Measurements from ENCODE around the gene MT2A. TPM values are rescaled to one million over a fixed set of nuclear protein-coding genes. Genes with fewer than 3 reads are reported as not detected.

The MT2A gene
- total RNA-seq, 4 donors from 2014 or later = 27.2 to 216 (median 119) TPM

- 25 to 62% methylated on average over 1 to 4 of the region's 4 CpGs for WGBS, 2 donors (ENCODE audit: low coverage in 1 of 2)
- TF ChIP-seq POLR2AphosphoS5 (IDR thresholded peaks at IDR 0.05) = no peak
- TF ChIP-seq CTCF (IDR thresholded peaks at IDR 0.05) = no peak
- TF ChIP-seq EP300 (IDR thresholded peaks at IDR 0.05) = no peak
- TF ChIP-seq POLR2A (IDR thresholded peaks at IDR 0.05) = no peak
- H3K4me3 ChIP-seq = no peak overlapping the region
- H3K9me3 ChIP-seq = peaks cover 0 to 6% (median 0%) of the 10 kb centered on the region in 3 donors
- H3K4me1 ChIP-seq = peaks cover 0 to 14% (median 7%) of the 10 kb centered on the region in 3 donors
- ATAC-seq = no peak
- H3K36me3 ChIP-seq = no peaks in the 10 kb centered on the region
- no peak overlapping the region for H3K27ac ChIP-seq
- peaks cover 40% of the 10 kb centered on the region for H3K27me3 ChIP-seq
Observed at GRCh38 chr16:56591377-56592060, 16.9 kb upstream of the MT2A start.

DNA sequence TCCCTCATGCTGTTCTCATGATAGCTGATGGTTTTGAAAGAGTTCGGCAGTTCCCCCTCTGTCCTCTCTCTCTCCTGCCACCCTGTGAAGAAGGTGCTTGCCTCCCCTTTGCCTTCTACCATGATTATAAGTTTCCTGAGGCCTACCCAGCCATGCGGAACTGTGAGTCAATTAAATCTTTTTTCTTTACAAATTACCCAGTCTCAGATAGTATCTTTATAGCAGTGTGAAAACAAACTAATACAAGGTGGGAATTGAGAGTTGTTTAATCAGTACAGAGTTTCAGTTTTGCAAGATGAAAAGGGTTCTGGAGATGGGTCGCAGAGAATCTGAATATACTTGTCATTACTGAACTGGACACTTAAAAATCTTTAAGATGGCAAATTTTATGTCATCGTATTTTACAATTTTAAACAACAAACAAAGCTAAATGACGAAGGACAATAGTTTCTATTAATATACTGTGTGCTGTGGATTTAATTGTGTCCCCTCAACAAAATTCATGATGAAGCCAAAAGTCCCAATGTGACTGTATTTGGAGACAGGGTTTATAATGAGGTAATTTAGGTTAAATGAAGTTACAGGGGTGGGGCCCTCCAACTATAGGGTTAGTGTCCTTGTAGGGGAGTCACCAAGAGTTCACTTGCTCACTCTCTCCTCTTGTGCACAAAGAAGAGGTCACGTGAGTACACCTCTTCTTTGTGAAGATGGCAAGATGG, 14.7 kb upstream of the MT2A start:
- 72 to 95% methylated on average over 6 of the region's 6 CpGs for WGBS, 2 donors (ENCODE audit: low coverage in 1 of 2)
- no peak for ATAC-seq
- H3K4me1 ChIP-seq = peaks cover 0 to 13% (median 7%) of the 10 kb centered on the region in 3 donors
- no peaks in the 10 kb centered on the region for H3K36me3 ChIP-seq
- no peak overlapping the region for H3K27ac ChIP-seq
- no peak for TF ChIP-seq POLR2AphosphoS5 (IDR thresholded peaks at IDR 0.05)
- no peak for TF ChIP-seq EP300 (IDR thresholded peaks at IDR 0.05)
- TF ChIP-seq CTCF (IDR thresholded peaks at IDR 0.05) = no peak
- peaks cover 23% of the 10 kb centered on the region for H3K27me3 ChIP-seq
- no peak overlapping the region for H3K4me3 ChIP-seq
- peaks cover 0 to 6% (median 0%) of the 10 kb centered on the region in 3 donors for H3K9me3 ChIP-seq

DNA sequence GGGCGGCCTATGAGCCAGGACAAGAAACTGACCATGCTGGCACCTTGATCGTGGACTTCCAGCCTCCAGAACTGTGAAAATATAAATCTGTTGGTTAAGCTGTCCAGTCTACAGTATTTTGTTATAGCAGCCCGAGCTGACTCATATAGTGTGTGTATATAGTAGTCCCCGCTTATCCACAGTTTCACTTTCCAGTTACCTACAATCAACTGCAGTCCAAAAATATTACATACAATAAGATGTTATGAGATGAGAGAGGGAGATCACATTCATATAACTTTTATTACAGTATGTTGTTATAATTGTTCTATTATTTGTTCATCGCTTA, 14.1 kb upstream of the MT2A start:
- no peak for TF ChIP-seq CTCF (IDR thresholded peaks at IDR 0.05)
- no peak for TF ChIP-seq EP300 (IDR thresholded peaks at IDR 0.05)
- no peak for TF ChIP-seq POLR2AphosphoS5 (IDR thresholded peaks at IDR 0.05)
- no peak for TF ChIP-seq POLR2A (IDR thresholded peaks at IDR 0.05)
- Histone ChIP-seq H3K27me3 (peaks cover 18% of the 10 kb centered on the region), H3K4me3 (no peak overlapping the region), H3K27ac (no peak overlapping the region), H3K4me1 (peaks cover 0 to 8% (median 4%) of the 10 kb centered on the region in 3 donors), H3K36me3 (no peaks in the 10 kb centered on the region), H3K9me3 (peaks cover 0 to 6% (median 0%) of the 10 kb centered on the region in 3 donors)
- 88 to 97% methylated on average over 3 to 5 of the region's 5 CpGs for WGBS, 2 donors (ENCODE audit: low coverage in 1 of 2)
- ATAC-seq = no peak

DNA sequence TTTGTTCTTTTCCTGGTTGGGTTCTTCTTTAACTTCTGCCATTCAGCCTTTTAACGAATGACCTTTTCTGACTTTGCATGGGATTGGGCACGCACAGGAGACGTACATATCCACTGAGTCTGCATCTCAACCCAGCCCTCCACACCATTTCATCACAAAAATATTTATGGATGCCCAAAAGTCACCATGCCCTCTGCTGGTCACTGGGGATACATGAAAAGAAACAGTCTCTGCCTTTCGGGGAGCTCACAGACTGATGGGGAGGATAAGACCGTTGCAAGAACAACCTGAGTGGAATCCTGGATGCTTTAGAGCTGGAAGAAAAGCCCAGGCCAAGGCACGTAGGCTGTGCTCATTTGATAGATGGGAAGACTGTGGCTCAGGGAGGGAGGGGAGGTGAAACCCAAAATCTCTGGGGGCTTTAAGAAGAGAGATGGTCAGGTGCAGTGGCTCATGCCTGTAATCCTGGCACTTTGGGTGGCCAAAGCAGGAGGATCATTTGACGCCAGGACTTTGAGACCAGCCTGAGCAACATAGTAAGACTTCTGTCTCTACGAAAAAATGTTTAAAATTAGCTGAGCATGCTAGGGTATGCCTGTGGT, 7.9 kb upstream of the MT2A start:
- WGBS, 2 donors (ENCODE audit: low coverage in 1 of 2) = 22 to 42% methylated on average over 5 of the region's 8 CpGs
- no peak overlapping the region for H3K4me3 ChIP-seq
- H3K36me3 ChIP-seq = no peaks in the 10 kb centered on the region
- ATAC-seq = no peak
- H3K9me3 ChIP-seq = no peaks in the 10 kb centered on the region
- TF ChIP-seq POLR2AphosphoS5 (IDR thresholded peaks at IDR 0.05) (no peak), CTCF (IDR thresholded peaks at IDR 0.05) (peak; percentile 32 to 67 (median 56))
- H3K27ac ChIP-seq = no peak overlapping the region
- H3K27me3 ChIP-seq = peaks cover 3% of the 10 kb centered on the region
- no peaks in the 10 kb centered on the region for H3K4me1 ChIP-seq
